ENCODE data around the gene MZT2A.
"Not testable (repeated sequence)": the region's sequence is repeated elsewhere in the genome, so short reads cannot be mapped to it uniquely, and the experiment has no call there.

MZT2A gene, protein sequence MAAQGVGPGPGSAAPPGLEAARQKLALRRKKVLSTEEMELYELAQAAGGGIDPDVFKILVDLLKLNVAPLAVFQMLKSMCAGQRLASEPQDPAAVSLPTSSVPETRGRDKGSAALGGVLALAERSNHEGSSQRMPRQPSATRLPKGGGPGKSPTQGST

DNA sequence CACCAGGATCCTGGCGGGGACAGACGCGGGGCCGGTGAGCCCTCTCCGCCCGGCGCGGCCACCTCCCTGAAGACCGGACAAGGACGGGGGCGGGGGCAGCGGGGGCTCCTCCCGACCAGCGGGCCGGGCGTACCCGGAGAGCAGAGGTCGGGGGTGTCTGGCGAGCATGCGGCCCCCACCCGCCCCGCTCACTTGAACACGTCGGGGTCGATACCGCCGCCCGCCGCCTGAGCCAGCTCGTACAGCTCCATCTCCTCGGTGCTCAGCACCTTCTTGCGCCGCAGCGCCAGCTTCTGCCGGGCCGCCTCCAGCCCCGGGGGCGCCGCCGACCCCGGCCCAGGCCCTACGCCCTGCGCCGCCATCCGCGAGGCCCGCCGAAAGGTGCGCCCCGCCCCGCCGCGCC is at the start of gene MZT2A:
MZT2A (minus strand) TSS at position 383 of the 403 bp plus-strand sequence; CDS start at position 362, 21 bp downstream.
- peak in 1 of 2 donors; percentile 77 for DNase-seq (ENCODE audit: low read depth in 2 of 2)

DNA sequence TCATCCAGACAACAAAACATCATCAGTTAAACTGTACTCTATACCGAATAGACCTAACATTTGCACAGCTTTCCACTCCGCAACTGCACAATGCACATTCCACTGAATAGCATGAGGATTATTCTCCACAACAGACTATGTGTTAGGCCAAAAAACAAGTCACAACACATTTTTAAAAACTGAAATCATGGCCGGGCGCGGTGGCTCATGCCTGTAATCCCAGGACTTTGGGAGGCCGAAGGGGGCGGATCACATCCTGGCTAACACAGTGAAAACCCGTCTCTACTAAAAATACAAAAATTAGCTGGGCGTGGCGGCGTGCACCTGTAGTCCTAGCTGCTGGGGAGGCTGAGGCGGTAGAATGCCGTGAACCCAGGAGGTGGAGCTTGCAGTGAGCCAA is 46.7 kb upstream of the MZT2A start:
- DNase-seq (ENCODE audit: low read depth in 2 of 2) = not testable (repeated sequence)

DNA sequence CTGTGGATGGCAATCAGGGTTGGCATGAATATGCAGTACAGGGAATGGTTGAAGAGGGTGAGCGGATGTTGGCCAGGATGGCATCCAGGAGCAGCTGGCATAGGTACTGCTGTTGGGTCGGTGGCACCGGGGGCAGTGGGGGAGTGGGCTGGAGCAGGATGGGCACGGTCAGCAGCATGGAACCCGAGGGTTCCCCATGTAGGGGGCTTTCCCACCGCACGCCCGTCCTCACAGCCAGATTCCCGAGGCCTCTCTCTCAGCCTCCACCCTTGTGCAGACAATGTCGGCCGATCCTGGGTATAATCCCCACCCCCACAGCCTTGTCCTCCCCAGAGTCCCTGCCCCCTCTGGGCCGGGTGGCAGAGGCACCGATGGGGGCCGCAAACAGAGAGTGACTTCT is 44.6 kb upstream of the MZT2A start:
- not testable (repeated sequence) for DNase-seq (ENCODE audit: low read depth in 2 of 2)

DNA sequence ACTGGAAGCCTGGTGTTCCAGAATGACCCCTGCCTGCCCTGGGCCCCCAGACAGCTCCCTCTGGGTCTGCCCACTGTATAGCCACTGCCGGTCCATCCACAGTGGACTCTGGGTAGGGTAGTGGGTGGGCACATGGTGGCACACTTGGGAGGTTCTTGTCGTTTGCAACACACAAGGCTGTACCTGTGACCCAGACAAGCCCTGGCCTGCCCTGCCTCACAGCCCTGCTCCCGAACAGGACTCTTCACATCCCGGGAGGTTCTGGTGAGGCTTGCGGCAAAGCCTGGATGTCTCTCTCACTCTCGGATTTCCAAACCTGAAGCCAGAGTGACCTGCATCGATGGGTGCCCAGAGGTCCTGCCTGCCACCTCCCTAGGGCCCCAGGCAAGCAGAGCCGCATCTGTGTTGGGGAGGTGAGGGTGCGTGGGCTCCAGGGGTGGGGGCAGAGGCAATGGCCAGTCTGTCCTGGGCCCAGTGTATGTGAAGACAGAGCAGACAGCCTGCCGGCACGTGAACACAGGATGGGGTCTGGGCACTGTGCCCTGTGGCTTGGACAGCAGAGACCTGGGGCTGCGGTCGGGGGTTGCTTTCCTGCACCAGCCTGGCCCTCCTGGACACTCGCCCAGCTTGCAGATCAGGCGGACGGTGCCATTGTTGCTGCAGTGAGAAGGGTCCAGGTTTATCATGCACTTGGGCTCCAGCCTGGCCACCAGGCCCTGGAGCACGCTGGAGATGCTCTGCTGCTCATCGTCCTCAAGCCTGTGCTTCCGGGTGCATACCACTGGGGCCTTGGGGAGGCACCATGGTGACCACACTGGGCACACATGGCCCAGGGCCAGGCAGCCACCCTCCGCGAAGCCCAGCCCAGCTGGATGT is 44.0 kb upstream of the MZT2A start:
- DNase-seq (ENCODE audit: low read depth in 2 of 2) = not testable (repeated sequence)

DNA sequence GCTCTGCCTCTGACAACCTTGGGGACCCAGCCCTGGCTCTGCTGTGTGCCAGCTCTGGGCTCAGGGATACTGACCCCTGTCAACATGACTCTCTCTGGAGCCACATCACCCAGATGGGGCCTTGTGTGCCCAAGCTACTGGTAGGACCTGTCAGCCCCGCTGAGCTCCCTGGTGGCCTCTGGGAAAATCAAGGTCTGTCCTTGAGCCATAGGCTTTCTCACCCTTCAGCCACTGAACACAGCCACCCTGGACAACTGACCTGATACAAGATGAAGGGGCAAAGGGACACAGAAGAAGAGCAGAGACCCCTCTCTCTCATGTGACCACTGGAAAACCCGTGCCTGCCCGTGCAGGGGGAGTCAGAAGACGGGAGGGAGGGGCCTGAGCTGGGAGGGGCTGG is 43.3 kb upstream of the MZT2A start:
- no peak for DNase-seq (ENCODE audit: low read depth in 2 of 2)

DNA sequence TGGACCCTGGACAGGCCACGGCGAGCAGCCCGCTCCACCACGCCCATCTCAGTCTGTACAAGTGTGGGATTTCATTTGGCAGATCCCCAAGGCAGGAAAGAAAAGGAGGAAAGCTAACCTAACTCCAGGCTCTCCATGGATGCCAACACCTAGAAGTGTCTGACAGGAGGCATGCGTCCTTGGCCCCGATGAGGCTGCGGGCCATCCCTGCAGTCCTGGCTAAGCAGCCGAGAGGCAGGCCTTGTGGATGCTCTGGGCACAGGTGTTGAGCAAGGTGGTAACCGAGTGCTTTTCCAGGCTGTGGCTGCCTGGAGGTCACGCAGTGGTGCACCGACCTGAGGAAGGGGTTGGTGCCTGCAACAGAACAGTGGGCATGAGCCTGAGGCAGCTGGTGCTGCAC is 42.8 kb upstream of the MZT2A start:
- DNase-seq (ENCODE audit: low read depth in 2 of 2) = not testable (repeated sequence)

DNA sequence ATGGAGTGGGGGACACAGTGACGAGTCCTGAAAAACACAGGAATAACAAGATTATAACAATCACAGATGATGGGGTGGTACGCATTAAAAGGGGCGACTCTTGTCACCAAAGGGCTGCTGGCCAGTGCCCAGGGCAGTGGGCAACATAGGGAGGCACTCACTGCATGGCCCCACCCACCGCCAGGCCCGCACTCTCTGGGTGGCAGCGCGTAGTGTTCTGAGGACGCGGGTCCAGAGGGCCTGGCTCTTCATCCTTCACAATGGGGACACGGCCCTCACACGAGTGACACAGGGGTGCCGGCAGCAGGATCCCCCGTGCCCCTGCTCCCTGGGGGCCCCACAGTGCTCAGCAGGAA is 42.1 kb upstream of the MZT2A start:
- not testable (repeated sequence) for DNase-seq (ENCODE audit: low read depth in 2 of 2)

DNA sequence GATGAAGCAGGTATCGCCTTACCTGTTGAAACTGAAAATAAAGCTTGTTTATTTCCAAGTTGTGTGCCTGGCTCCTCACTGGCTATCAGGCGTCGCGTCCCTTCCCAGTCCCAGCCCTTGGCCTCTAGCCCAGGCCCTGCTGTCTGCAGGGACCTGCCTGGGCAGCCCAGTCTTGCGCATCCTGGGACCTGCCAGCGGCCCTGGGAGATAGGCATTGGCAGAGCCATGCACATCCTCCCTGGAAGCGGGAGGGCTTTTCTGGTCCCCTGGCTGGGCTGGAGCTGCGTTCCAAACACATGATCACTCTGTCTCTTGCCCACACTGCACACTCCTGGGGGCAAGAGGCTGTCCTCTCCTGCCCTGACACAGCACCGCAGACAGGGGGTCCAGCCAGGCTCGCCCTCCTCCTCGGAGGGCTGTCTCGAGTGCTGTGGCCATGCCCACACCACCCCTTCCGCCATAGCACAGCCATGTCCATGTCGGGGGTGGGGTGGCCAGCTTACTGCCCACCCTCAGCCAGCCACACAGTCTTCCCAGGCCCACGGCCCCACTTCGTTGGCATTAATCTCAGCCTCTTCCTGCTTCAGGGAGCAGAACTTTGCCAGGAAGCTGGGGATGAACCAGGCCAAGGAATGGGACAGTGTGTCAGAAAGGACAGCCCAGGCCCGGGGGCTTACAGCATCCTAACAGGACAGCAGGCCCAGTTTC is 41.6 kb upstream of the MZT2A start:
- DNase-seq (ENCODE audit: low read depth in 2 of 2) = not testable (repeated sequence)

DNA sequence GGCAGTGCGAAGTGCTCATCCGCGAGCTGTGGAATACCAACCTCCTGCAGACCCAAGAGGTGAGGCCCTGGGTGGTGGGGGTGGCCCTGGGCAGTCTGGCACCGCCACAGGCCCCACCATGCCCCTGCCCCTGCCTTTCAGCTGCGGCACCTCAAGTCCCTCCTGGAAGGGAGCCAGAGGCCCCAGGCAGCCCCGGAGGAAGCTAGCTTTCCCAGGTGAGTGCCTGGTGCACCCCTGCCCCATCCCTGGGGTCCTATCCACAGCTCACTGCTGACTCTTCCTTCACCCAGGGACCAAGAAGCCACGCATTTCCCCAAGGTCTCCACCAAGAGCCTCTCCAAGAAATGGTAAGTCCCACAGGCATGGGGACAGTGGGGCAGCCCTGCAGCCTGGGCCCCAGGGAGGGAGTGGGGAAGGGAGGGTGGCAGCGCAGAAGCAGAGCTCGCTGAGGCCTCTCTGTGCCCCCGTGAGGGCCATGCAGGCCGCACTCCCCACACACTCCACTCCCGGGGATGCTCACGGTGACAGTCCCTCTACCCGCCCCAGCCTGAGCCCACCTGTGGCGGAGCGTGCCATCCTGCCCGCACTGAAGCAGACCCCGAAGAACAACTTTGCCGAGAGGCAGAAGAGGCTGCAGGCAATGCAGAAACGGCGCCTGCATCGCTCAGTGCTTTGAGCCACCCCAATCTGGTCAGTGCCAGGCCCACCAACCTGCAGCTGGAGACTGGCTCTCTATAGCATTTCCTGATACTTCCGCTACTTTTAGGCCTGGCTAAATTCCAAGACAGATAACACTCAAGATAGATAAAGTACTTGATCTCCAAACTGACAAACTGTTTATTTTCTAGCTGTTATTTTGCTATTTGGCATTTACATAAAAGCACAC is 40.8 kb upstream of the MZT2A start:
- DNase-seq (ENCODE audit: low read depth in 2 of 2) = not testable (repeated sequence)

DNA sequence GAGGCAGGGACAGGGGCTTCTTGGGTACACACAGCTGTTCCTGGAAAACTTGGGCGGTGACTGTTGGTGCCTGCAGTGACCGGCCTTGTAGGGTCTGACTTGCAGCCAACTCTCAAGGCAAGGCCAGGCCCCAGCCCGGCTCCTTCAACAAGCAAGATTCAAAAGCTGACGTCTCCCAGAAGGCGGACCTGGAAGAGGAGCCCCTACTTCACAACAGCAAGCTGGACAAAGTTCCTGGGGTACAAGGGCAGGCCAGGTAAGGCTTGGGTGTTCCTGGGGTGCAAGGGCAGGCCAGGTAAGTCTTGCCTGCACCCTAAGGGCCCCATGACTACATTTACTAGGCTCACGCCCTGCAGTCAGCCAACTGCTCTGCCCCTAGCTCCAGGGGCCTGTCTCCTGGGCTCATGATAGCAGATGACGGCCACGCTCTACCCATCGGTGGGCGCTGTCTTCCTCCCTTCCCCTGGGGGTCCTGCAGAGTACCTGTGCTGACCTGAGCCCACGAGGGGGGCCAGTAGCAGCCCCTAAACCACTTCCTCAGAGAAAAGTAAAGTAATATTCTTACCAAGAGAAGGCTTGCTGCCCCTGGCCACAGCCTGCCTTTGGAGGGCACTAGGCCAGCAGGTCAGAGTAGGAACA is 39.5 kb upstream of the MZT2A start:
- not testable (repeated sequence) for DNase-seq (ENCODE audit: low read depth in 2 of 2)

DNA sequence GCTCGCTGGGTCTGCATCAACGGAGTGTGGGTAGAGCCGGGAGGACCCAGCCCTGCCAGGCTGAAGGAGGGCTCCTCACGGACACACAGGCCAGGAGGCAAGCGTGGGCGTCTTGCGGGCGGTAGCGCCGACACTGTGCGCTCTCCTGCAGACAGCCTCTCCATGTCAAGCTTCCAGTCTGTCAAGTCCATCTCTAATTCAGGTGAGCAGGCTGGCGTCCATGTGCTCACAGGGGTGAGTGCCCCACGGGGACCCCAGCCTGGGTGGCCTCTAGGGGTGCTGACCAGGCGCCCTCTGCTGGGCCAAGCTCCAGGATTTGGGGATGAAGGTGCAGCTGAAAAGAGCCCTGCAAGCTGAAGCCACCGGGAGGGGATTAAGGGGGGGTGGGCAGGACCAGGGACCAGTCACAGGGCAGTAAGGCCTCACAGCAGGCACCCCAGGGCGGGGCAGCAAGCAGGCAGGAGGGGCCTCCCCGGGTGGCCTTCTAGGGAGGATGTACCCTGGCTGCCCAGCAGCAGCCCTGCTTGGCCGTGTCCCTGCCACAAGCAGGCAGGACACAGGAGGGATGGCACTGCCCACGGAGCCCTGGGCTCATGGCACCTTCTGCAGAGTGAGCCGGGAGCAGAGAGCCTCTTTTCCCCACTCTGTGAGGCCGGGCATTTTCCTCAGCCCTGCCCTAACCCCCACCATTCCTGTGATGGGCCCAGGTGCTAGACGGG is 38.6 kb upstream of the MZT2A start:
- DNase-seq (ENCODE audit: low read depth in 2 of 2) = not testable (repeated sequence)

DNA sequence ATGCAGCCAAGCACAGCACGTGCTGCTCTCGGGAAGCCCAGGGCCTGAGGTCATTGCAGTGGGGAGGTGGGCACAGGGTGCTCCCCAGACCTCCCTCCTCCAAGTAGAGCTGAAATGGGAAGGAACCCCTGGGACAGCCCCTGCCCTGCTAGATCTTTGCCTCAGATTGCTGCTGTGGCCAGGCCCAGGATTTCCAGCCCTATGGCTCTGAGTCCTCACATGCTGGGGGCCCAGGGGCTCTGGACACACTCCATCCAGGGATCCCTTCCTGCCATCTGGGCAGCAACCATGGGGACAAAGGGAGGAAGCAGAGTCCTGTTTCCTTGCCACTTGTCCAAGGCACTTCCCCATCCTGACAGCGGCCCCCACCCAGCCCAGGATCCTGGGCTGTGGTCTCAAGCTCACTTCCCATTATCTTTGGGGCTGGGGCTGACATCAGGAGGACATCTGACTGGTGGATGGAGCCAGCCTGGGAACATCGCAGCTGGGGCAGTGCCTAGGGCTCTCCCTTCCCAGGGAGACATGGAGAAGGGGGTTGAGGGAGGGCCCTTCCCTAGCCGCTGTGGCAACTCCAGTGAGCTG is 37.8 kb upstream of the MZT2A start:
- DNase-seq (ENCODE audit: low read depth in 2 of 2) = not testable (repeated sequence)

DNA sequence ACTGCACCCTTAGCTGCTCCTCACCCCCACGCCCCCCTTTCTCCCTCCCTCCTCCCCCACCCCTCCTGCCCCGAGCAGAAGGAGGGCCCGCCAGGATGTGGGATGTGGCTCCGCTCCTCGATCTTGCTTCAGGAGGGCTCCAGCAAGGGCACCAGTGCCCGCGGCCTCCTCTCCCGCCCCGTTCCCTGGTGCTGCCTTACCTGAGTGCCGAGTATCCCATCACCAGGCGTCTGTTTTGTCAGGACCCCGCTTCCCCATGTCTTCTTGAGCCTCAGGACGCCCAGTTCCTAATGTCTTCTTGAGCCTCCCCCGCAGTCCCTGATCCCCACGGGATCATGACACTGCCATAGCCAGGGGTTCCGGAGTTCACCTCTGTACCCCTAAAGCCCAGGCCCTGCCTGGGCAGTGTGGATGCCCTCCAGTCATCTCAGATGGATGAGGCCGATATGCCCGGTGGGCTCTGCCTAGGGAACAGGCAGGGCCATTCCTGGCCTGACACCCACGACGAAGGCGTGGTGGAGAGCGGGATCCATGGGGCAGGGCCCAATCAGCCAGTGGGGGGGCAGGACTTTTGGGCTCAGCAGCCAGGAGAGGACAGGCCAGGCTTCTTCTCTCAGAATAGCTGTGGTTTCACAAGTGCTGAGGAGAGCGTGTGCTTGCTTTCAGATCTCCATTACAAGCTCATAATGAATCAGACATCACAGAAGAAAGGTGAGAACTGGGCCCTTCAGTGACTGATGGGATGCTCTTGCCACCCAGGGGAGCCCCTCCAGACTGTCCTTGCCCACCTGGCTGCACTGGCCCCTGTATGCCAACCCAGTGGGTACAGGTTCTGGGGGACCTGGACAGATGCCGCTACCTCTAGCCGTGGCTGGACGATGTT is 37.0 kb upstream of the MZT2A start:
- DNase-seq (ENCODE audit: low read depth in 2 of 2) = not testable (repeated sequence)

DNA sequence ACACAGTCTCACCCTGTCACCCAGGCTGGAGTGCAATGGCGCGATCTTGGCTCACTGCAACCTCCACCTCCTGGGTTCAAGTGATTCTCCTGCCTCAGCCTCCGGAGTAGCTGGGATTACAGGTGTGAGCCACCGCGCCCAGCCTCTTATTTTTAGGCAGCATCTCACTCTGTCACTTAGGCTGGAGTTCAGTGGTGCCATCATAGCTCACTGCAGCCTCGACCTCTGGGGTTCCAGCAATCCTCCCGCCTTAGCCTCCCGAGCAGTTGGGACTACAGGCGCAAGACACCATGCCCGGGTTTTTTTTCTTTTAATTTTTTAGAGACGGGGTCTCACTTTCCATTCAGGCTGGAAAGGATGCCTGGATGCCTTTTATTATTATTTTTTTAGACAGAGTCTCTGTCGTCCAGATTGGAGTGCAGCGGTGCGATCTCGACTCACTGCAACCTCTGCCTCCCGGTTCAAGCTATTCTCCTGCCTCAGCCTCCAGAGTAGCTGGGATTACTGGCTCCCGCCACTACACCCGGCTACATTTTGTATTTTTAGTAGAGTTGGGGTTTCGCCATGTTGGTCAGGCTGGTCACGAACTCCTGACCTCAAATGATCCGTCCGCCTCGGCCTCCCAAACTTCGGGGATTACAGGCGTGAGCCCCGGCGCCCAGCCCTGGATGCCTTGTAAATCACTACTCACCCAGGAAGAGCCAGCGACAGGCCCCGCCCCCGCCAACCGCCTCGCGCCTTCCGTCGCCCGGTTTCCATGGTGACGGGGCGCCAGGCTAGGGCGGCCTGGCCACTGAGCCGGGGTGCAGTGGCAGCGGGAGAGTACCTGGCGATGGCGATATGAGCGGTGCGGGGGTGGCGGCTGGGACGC is 35.2 kb upstream of the MZT2A start, which contains the start of gene CCDC74A:
CCDC74A (plus strand) TSS at position 758 of the 871 bp plus-strand sequence; CDS start at position 841, 83 bp downstream.
- peak; percentile 67 to 72 for DNase-seq (ENCODE audit: low read depth in 2 of 2)

DNA sequence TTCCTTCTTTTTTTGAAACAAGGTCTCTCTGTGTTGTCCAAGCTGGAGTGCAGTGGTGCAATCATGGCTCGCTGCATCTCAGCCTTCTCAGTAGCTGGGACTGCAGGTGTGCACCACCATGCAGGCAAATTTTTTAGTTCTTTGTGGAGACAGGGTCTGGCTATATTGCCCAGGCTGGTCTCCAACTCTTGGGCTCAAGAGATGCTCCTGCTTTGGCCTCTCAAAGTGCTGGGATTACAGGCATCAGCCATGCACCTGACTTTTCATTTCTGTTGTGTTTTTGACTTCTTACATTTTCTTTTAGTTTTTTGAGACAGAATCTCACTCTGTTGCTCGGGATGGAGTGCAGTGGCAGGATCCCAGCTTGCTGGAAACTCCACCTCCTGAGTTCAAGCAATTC is 33.1 kb upstream of the MZT2A start:
- not testable (repeated sequence) for DNase-seq (ENCODE audit: low read depth in 2 of 2)

DNA sequence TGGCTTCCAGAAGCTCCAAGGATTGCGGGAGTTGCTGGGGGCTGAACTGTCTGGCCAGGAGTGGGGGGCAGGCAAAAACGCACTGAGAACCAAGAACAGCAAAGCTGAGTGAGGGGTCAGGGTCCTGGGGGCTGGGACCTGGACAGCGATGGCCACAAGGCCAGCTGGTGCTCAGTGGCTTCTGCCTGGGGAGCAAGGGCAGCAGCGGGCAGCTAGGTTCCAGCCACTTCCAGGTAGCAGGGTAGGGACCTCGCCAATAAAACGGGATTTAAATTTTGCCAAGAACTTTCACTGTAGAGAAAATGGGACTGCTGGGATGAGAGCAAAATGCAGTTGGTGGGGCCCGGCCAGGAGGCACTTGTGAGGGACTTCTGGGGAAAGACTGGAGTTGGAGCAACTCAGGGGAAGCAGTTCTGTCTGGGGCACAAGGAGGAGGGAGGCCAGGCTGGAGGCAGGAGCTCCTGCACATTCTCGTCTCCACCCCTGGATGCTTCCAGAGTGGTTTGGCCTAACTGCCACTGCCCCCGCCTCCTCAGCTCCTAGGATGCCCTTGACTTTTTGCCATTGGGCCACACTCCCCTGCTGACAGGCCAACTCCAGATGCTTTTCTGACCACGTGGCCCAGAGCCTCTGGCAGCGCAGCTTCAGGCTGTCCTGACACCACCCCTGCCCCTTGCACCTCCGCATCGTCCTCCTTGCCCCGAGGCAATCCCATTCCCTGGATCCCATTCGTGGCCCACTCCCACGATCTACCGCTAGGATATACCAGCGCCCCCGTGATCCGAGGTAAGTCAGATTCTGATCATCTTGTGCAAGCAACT is 30.0 kb upstream of the MZT2A start:
- no peak for DNase-seq (ENCODE audit: low read depth in 2 of 2)

DNA sequence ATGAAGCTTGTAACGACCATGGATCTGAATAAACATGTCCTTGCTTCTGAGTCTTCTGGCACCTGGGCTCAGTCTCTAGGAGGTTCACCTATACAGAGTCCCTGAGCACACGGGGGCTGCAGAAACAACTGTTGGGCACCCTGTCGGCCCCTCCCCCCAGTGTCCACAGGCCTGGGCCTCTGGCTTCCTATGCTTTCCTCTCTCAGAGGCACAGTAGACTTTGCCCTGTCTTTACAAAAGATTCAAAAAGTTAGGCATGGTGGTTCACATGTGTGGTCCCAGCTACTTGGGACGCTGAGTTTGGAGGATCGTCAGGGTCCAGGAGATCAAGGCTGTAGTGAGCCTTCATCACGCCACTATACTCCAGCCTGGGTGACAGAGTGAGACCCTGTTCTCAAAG is 29.3 kb upstream of the MZT2A start:
- not testable (repeated sequence) for DNase-seq (ENCODE audit: low read depth in 2 of 2)

Measured in stimulated activated CD4-positive, alpha-beta T cell treated with anti-CD3 and anti-CD28 coated beads, Interleukin-1b, Interleukin-23, amount 100 ng/mL, for 4 hours (primary cell).